Effector memory CD4-positive, alpha-beta T cell (primary cell): ENCODE measurements around the gene CDK5R1.

ENCODE experiments used
- DNase-seq, 3 donors: peaks; one replicate each; pipeline ENCODE4 v3.0.0-alpha.2; 2020
- H3K27ac ChIP-seq: 2 replicates; pipeline ENCODE4 v1.7.0; 2013; ENCODE audit warnings: mild to moderate bottlenecking, low read length, moderate library complexity; ENCODE audit not compliant: insufficient read depth, poor library complexity, severe bottlenecking
- H3K27me3 ChIP-seq: replicated peaks from 2 replicates; pipeline ENCODE4 v1.7.0; 2013; ENCODE audit warnings: mild to moderate bottlenecking, low read length; ENCODE audit not compliant: insufficient read depth, control insufficient read depth, poor library complexity, severe bottlenecking
- H3K36me3 ChIP-seq: 2 replicates; pipeline ENCODE4 v1.7.0; 2013; ENCODE audit warnings: mild to moderate bottlenecking, low read length, moderate library complexity; ENCODE audit not compliant: control insufficient read depth, insufficient read depth
- H3K4me1 ChIP-seq: 2 replicates; pipeline ENCODE4 v1.7.0; 2013; ENCODE audit warnings: low read length, mild to moderate bottlenecking; ENCODE audit not compliant: control insufficient read depth, insufficient read depth, poor library complexity, severe bottlenecking
- H3K4me3 ChIP-seq: 2 replicates; pipeline ENCODE4 v1.7.0; 2013; ENCODE audit warnings: low read length, low read depth, mild to moderate bottlenecking; ENCODE audit not compliant: insufficient read depth, poor library complexity, severe bottlenecking
- H3K9me3 ChIP-seq: 2 replicates; pipeline ENCODE4 v1.7.0; 2013; ENCODE audit warnings: mild to moderate bottlenecking, low read length, moderate library complexity; ENCODE audit not compliant: control insufficient read depth
- total RNA-seq, 3 donors: gene quantifications; one replicate each; lab custom pipeline; 2026; lab: John Stamatoyannopoulos, UW

Gene CDK5R1
- 8.8 to 10.1 (median 8.8) reads per million in 3 donors for total RNA-seq

DNA sequence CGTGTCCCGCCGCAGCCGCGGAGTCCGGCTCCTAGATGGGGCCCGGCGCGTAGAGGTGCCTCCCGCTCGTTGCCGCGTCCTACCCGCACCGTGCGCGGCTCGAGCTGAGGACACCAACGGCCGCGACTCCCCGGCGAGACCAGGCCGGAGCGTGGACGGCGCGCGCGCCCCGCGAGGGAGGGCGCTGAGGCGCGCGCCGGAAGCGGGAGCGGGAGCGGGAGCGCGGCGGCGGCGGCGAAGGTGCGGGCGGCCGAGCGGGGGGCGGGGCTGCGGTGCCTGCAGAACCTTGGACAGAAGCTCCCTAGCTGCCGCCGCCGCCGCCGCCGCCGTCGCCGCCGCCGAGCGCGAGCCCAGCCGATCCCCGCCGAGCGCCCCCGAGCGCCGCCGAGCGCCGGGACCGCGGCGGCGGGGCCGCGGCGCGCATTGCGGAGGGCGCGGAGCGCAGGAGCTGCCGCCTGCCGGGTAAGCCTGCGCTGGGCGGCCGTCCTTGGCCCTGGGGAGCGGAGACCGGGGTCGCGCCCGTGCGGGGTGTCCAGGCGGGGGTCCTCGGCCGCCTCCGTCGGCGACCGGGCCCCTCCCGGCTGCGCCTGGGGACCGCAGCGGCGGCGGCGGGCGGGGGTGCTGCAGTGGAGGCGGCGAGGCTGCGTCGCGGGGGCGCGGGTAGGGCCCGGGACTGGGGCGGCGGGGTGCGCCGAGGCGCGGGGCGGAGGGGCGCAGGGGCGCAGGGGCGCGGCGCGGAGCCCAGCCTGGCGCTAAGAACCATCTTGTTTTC lies at the start of gene CDK5R1:
CDK5R1 (plus strand) TSS at position 293 of the 772 bp plus-strand sequence. CDS start 628 bp downstream, outside the sequence.
- H3K9me3 ChIP-seq: no peaks in the 10 kb centered on the region
- H3K27ac ChIP-seq: peak within 1 kb of the TSS; percentile 37
- peaks cover 16% of the 10 kb centered on the region for H3K4me1 ChIP-seq
- H3K27me3 ChIP-seq: no peaks in the 10 kb centered on the region
- peak within 1 kb of the TSS; percentile 74 for H3K4me3 ChIP-seq
- peak; percentile 56 to 59 (median 58) for DNase-seq
- peaks cover 7% of the 10 kb centered on the region for H3K36me3 ChIP-seq

DNA sequence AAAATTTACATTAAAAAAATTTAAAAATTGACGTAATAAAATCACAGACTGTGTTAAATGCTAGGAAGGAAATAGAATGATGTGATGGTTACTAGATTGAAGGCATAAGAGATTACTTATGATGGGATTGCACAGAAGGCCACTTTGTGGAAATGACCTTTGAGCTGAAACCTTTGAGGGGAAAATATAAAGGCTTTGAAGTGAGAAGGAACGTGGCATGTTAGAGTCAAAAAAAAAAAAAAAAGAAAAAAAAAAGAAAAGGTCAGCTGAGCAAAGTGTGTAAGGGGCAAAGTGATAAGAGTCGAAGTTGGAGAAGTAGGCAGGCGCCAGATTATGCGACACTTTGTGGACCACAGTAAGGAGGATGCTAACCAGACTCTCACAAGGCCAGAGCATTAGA lies 46.1 kb upstream of the CDK5R1 start:
- H3K27me3 ChIP-seq: no peaks in the 10 kb centered on the region
- no peaks in the 10 kb centered on the region for H3K9me3 ChIP-seq
- DNase-seq: no peak
- H3K36me3 ChIP-seq: no peaks in the 10 kb centered on the region
- H3K27ac ChIP-seq: no peak overlapping the region
- no peak overlapping the region for H3K4me3 ChIP-seq
- peaks cover 13% of the 10 kb centered on the region for H3K4me1 ChIP-seq

DNA sequence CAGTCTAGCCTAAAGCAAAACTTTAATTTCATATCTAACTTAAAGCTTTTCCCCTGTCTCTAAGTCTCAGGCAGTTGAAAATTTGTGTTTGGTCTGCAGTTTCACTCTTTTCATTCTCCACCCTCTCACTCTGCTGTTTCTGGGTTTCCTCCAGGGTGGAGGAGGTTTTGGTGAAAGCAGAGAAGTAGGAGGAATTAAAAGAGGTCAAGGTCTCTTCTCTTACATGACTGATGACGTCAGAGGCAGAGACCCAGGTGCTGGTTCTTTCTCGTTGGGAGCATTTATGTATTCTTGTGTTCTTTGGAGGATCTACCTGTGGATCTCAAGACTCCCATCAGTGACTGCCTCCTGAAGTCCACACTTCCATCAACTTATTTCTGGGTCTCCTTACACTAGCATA lies 44.9 kb upstream of the CDK5R1 start:
- peaks cover 13% of the 10 kb centered on the region for H3K4me1 ChIP-seq
- no peaks in the 10 kb centered on the region for H3K9me3 ChIP-seq
- DNase-seq: no peak
- no peak overlapping the region for H3K27ac ChIP-seq
- no peaks in the 10 kb centered on the region for H3K27me3 ChIP-seq
- H3K36me3 ChIP-seq: peaks cover under 1% of the 10 kb centered on the region
- H3K4me3 ChIP-seq: no peak overlapping the region

DNA sequence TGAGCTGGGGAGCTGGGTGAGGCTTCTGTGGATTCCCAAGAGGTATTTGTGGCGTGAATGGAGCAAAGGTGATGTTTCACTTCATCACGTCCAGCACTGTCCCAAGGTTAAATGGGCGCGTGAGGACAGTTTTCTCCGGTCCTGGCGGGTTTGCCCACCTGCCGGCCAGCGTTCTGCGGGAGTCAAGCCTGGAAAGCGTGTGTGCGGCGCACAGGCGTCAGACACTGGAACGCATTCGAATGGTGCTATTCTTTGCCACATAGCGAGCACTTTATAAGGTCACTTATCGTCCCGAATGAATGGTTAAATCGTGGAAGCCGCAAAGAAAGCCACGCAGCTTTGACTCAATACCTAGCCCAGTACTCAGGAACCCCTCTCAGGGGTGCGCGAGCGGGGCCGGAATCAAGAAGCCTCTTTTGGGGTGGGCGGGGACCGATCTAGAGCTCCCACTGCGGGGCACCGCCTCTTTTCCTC lies 42.9 kb upstream of the CDK5R1 start:
- Histone ChIP-seq H3K4me3 (peak overlapping the region; percentile 90), H3K4me1 (peaks cover 13% of the 10 kb centered on the region), H3K27ac (no peak overlapping the region), H3K27me3 (no peaks in the 10 kb centered on the region), H3K9me3 (no peaks in the 10 kb centered on the region), H3K36me3 (peaks cover 14% of the 10 kb centered on the region)
- no peak for DNase-seq

DNA sequence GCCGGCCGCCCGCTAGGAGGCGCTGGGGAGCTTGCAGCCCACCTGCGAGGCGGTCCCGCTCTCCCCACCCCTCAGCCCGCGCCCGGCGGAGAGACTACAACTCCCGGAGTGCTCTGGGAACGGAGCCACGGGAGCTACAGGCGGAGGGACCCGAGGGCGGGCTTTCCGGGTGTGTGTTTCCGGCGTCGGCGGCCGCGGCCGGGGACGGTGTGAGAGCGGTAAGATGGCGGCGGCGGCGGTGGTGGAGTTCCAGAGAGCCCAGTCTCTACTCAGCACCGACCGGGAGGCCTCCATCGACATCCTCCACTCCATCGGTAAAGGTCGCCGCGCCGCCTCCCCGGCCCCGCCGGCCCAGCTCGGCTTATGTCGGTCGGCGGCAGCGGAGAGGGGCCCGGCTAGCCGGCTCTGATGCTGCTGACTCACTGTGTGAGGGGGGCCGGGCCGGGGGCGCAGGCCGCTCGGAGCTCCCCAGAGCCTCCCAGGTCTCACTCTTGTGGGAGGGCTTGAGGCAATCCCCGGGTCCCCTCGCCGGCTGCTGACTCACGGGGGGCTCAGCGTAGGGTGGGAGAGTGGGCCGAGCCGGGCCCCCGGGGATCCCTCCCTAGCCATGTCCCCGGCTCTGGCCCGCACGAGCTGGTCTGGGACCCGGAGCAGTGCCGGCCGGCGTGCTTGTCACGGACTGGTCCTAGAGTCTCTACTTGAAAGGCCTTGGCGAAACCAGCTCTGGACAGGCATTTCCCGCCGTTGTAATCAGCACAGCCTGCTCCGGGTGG lies 42.3 kb upstream of the CDK5R1 start, which contains the start of gene PSMD11:
PSMD11 (plus strand) TSS at position 210 of the 773 bp plus-strand sequence; CDS start at position 224, 14 bp downstream.
- DNase-seq: peak; percentile 96 to 98 (median 97)
- Histone ChIP-seq H3K4me1 (peaks cover 13% of the 10 kb centered on the region), H3K4me3 (peak within 1 kb of the TSS; percentile 90), H3K27me3 (no peaks in the 10 kb centered on the region), H3K27ac (peak within 1 kb of the TSS; percentile 78), H3K36me3 (peaks cover 19% of the 10 kb centered on the region), H3K9me3 (no peaks in the 10 kb centered on the region)

DNA sequence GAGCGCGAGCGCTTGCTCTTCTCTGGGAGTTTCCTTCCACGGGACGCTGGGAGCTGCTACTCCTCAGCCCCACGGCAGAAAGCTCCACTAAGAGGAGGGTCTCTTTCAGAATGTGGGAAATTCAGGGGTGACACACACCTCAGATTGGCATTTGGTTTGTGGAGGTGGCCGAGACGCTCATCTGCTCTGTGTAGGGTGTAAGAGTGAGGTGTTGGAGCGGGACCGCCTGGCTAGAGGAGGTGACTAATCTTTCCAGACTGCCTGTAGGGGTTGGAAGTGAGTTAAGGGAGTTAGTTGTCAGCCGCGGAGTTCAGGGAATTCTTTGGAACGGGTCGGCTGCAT lies 41.7 kb upstream of the CDK5R1 start:
- Histone ChIP-seq H3K9me3 (no peaks in the 10 kb centered on the region), H3K27ac (peak overlapping the region; percentile 78), H3K4me3 (peak overlapping the region; percentile 90), H3K36me3 (peaks cover 24% of the 10 kb centered on the region), H3K4me1 (peaks cover 13% of the 10 kb centered on the region), H3K27me3 (no peaks in the 10 kb centered on the region)
- peak in 2 of 3 donors; percentile 5 to 31 for DNase-seq

DNA sequence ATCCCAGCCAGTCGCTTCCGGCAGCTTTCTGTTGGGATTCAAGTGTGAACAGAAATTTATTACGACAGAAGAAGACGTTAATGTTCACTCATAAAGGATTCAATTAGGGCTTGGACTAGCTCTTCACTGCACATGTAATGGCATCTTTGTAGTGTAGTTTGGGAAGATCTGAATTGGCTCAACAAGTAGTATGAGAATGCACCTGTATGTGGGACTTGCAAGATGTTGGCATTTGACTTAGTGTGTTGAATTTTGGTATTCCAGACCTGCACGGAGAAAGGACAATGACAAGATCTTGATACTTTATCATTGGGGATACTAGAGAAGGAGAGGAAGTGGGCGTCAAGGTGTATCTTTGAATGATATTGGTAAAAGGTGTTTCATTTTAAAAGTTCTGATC lies 41.3 kb upstream of the CDK5R1 start:
- Histone ChIP-seq H3K4me1 (peaks cover 13% of the 10 kb centered on the region), H3K27me3 (no peaks in the 10 kb centered on the region), H3K36me3 (peaks cover 24% of the 10 kb centered on the region), H3K9me3 (no peaks in the 10 kb centered on the region), H3K27ac (peak overlapping the region; percentile 78), H3K4me3 (peak overlapping the region; percentile 90)
- no peak for DNase-seq

DNA sequence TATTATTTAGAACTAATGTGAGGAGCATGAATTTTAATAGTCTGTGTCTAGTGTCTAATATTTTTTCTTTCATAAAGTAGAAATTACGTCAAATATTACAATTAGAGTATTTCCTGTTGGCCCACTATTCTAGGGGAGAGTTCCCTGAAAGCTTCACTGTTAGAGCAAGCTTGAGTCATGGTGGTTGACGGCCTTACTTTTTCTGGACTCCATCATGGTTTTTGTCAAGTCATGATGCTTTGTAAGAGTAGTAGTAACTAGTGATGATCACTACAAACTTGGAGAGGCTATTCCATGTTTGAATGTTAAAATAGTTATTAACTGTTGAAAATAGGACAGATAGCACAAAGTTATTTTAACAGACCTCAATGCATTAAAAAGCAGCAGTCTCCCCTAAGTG lies 40.8 kb upstream of the CDK5R1 start:
- Histone ChIP-seq H3K4me1 (peaks cover 13% of the 10 kb centered on the region), H3K9me3 (no peaks in the 10 kb centered on the region), H3K27me3 (no peaks in the 10 kb centered on the region), H3K36me3 (peaks cover 26% of the 10 kb centered on the region), H3K4me3 (no peak overlapping the region), H3K27ac (no peak overlapping the region)
- no peak for DNase-seq

DNA sequence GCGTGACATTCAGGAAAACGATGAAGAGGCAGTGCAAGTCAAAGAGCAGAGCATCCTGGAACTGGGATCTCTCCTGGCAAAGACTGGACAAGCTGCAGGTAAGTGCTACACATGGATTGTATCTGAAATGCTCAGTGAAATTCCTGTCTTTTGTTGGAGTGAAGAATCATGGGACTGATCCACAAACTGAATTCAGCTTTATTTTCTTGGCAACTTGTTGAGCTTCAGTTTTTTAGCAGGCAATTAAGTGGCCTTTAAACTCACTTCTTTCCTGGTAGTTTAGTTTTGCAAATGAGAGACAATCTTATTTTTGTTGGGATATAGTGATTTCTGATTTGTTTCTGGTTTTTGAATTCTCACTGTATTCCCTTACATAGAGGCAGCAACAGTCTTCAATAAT lies 39.8 kb upstream of the CDK5R1 start:
- H3K27ac ChIP-seq: no peak overlapping the region
- DNase-seq: no peak
- H3K4me1 ChIP-seq: peaks cover 13% of the 10 kb centered on the region
- H3K9me3 ChIP-seq: no peaks in the 10 kb centered on the region
- no peaks in the 10 kb centered on the region for H3K27me3 ChIP-seq
- no peak overlapping the region for H3K4me3 ChIP-seq
- peaks cover 36% of the 10 kb centered on the region for H3K36me3 ChIP-seq

DNA sequence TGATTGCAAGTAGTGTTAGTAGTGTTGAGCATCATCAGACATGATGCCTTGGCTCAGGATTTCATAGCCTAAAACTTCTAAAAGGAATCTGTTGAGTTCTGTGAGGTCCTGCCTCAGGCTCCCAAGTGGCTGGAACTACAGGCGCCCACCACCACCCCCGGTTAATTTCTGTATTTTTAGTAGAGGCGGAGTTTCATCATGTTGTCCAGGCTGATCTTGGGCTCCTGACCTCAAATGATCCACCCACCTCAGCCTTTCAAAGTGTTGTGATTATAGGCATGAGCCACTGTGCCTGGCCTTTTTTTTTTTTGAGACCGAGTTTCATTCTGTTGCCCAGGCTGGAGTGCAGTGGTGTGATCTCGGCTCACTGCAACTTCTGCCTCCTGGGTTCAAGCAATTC lies 36.8 kb upstream of the CDK5R1 start:
- Histone ChIP-seq H3K4me1 (peaks cover 7% of the 10 kb centered on the region), H3K4me3 (no peak overlapping the region), H3K36me3 (peaks cover 55% of the 10 kb centered on the region), H3K9me3 (no peaks in the 10 kb centered on the region), H3K27me3 (no peaks in the 10 kb centered on the region), H3K27ac (no peak overlapping the region)
- no peak for DNase-seq
